Measurements from ENCODE around the gene ADK.

Gene ADK

GRCh38 chr10:74432841-74433594 is 282.0 kb downstream of the ADK start:
- no peak overlapping the region for H3K9ac ChIP-seq
- H3K4me3 ChIP-seq (IDR thresholded peaks at IDR 0.05; ENCODE audit: insufficient read depth, low read depth, low read length), result no peak overlapping the region
- peaks cover 8% of the 10 kb centered on the region for H3K4me1 ChIP-seq (ENCODE audit: low read depth, poor library complexity, severe bottlenecking)
- no peak overlapping the region for H3K27ac ChIP-seq
- H3K4me2 ChIP-seq, result peak overlapping the region; percentile 3; the same call in 1 of the 2 replicates
- no peaks in the 10 kb centered on the region for H3K27me3 ChIP-seq (ENCODE audit: insufficient read depth, low read depth)
- H2AFZ ChIP-seq (ENCODE audit: low read depth), result no peak overlapping the region
- TF ChIP-seq CTCF (conservative IDR thresholded peaks at IDR 0.05; ENCODE audit: low read depth, low read length), result no peak
- no peaks in the 10 kb centered on the region for H3K79me2 ChIP-seq (ENCODE audit: insufficient read depth, low read depth)
- H3K36me3 ChIP-seq (ENCODE audit: insufficient read depth), result no peaks in the 10 kb centered on the region
- H4K20me1 ChIP-seq (ENCODE audit: insufficient read depth), result no peaks in the 10 kb centered on the region

GRCh38 chr10:74433595-74433956 is 282.6 kb downstream of the ADK start:
- no peak overlapping the region for H3K9ac ChIP-seq
- H3K27ac ChIP-seq, result no peak overlapping the region
- no peaks in the 10 kb centered on the region for H3K27me3 ChIP-seq (ENCODE audit: insufficient read depth, low read depth)
- no peaks in the 10 kb centered on the region for H3K36me3 ChIP-seq (ENCODE audit: insufficient read depth)
- no peak for TF ChIP-seq CTCF (conservative IDR thresholded peaks at IDR 0.05; ENCODE audit: low read depth, low read length)
- H3K79me2 ChIP-seq (ENCODE audit: insufficient read depth, low read depth), result no peaks in the 10 kb centered on the region
- no peak overlapping the region for H3K4me3 ChIP-seq (IDR thresholded peaks at IDR 0.05; ENCODE audit: insufficient read depth, low read depth, low read length)
- no peaks in the 10 kb centered on the region for H4K20me1 ChIP-seq (ENCODE audit: insufficient read depth)
- peaks cover 8% of the 10 kb centered on the region for H3K4me1 ChIP-seq (ENCODE audit: low read depth, poor library complexity, severe bottlenecking)
- H2AFZ ChIP-seq (ENCODE audit: low read depth), result no peak overlapping the region
- no peak overlapping the region for H3K4me2 ChIP-seq

GRCh38 chr10:74433993-74434392 is 283.0 kb downstream of the ADK start:
- Histone ChIP-seq H3K9ac (no peak overlapping the region), H3K79me2 (ENCODE audit: insufficient read depth, low read depth) (no peaks in the 10 kb centered on the region), H3K4me1 (ENCODE audit: low read depth, poor library complexity, severe bottlenecking) (peaks cover 8% of the 10 kb centered on the region), H3K27me3 (ENCODE audit: insufficient read depth, low read depth) (no peaks in the 10 kb centered on the region), H4K20me1 (ENCODE audit: insufficient read depth) (no peaks in the 10 kb centered on the region), H3K4me2 (no peak overlapping the region), H3K27ac (no peak overlapping the region), H2AFZ (ENCODE audit: low read depth) (no peak overlapping the region), H3K36me3 (ENCODE audit: insufficient read depth) (no peaks in the 10 kb centered on the region), H3K4me3 (IDR thresholded peaks at IDR 0.05; ENCODE audit: insufficient read depth, low read depth, low read length) (no peak overlapping the region)
- TF ChIP-seq CTCF (conservative IDR thresholded peaks at IDR 0.05; ENCODE audit: low read depth, low read length), result no peak

- H3K4me1 ChIP-seq (ENCODE audit: low read depth, poor library complexity, severe bottlenecking), result peaks cover 8% of the 10 kb centered on the region
- no peak for TF ChIP-seq CTCF (conservative IDR thresholded peaks at IDR 0.05; ENCODE audit: low read depth, low read length)
Measured at GRCh38 chr10:74434547-74434946, 283.5 kb downstream of the ADK start.

More at GRCh38 chr10:74434547-74434946, 283.5 kb downstream of the ADK start:
- H2AFZ ChIP-seq (ENCODE audit: low read depth), result no peak overlapping the region
- no peaks in the 10 kb centered on the region for H3K27me3 ChIP-seq (ENCODE audit: insufficient read depth, low read depth)
- no peak overlapping the region for H3K9ac ChIP-seq
- no peak overlapping the region for H3K27ac ChIP-seq
- no peaks in the 10 kb centered on the region for H4K20me1 ChIP-seq (ENCODE audit: insufficient read depth)
- no peaks in the 10 kb centered on the region for H3K36me3 ChIP-seq (ENCODE audit: insufficient read depth)
- no peaks in the 10 kb centered on the region for H3K79me2 ChIP-seq (ENCODE audit: insufficient read depth, low read depth)
- H3K4me3 ChIP-seq (IDR thresholded peaks at IDR 0.05; ENCODE audit: insufficient read depth, low read depth, low read length), result no peak overlapping the region
- no peak overlapping the region for H3K4me2 ChIP-seq
